Neural cell (in vitro differentiated cells): Measurements from ENCODE around the gene GPC1. TPM values are rescaled to one million over a fixed set of nuclear protein-coding genes. Genes with fewer than 3 reads are reported as not detected.

Experiments used
- H2AFZ ChIP-seq: fragments of 200-600, 300-800 bp; sonication (generic), shearing (Covaris generic); 2 replicates; pipeline ENCODE4 v1.6.0; 2014; ENCODE audit warnings: low read depth, mild to moderate bottlenecking, antibody characterized with exemption, low read length, moderate library complexity
- H3F3A ChIP-seq: fragments of 200-600 bp; shearing (Covaris generic); 2 replicates; pipeline ENCODE4 v1.6.1; 2016; ENCODE audit warnings: mild to moderate bottlenecking, moderate library complexity, mixed read lengths, antibody characterized with exemption, low read length; ENCODE audit not compliant: insufficient read depth, poor library complexity, severe bottlenecking
- H3K27ac ChIP-seq: fragments of 200-600, 300-800 bp; sonication (generic), shearing (Covaris generic); 2 replicates; pipeline ENCODE4 v1.5.1; 2014; ENCODE audit warnings: mild to moderate bottlenecking, low read length, moderate library complexity
- H3K27me3 ChIP-seq: fragments of 300-800, 200-600 bp; sonication (generic), shearing (Covaris generic); 2 replicates; pipeline ENCODE4 v1.6.0; 2014; ENCODE audit warnings: mild to moderate bottlenecking, low read depth, low read length, moderate library complexity; ENCODE audit not compliant: insufficient read depth
- H3K36me3 ChIP-seq: fragments of 300-800, 200-600 bp; sonication (generic), shearing (Covaris generic); 2 replicates; pipeline ENCODE4 v1.5.1; 2014; ENCODE audit warnings: mild to moderate bottlenecking, antibody characterized with exemption, low read length, moderate library complexity; ENCODE audit not compliant: insufficient read depth
- H3K4me2 ChIP-seq: fragments of 300-800, 200-600 bp; sonication (generic), shearing (Covaris generic); 2 replicates; pipeline ENCODE4 v1.6.0; 2014; ENCODE audit warnings: mild to moderate bottlenecking, low read length
- H3K4me3 ChIP-seq: fragments of 300-800, 200-600 bp; sonication (generic), shearing (Covaris generic); 2 replicates; pipeline ENCODE4 v1.5.1; 2014; ENCODE audit warnings: mild to moderate bottlenecking, low read length, moderate library complexity
- H3K79me2 ChIP-seq: fragments of 200-600 bp; shearing (Covaris generic); replicated peaks from 2 replicates; pipeline ENCODE4 v1.6.0; 2014; ENCODE audit warnings: mild to moderate bottlenecking, low read length, moderate library complexity; ENCODE audit not compliant: insufficient read depth
- H3K9ac ChIP-seq: fragments of 300-800, 200-600 bp; sonication (generic), shearing (Covaris generic); 2 replicates; pipeline ENCODE4 v1.6.1; 2016; ENCODE audit warnings: mild to moderate bottlenecking, low read length, mixed read lengths
- H3K9me2 ChIP-seq: fragments of 200-600 bp; shearing (Covaris generic); 2 replicates; pipeline ENCODE4 v1.6.1; 2016; ENCODE audit warnings: mild to moderate bottlenecking, low read length, mixed read lengths; ENCODE audit not compliant: insufficient read depth
- H3K9me3 ChIP-seq: fragments of 200-600, 300-800 bp; sonication (generic), shearing (Covaris generic); 2 replicates; pipeline ENCODE4 v1.6.1; 2016; ENCODE audit warnings: mild to moderate bottlenecking, mixed run types, low read length, moderate library complexity, mixed read lengths
- H4K20me1 ChIP-seq: fragments of 200-600 bp; shearing (Covaris generic); 2 replicates; pipeline ENCODE4 v1.6.1; 2016; ENCODE audit warnings: mild to moderate bottlenecking, mixed run types; ENCODE audit not compliant: insufficient read depth
- EP300 ChIP-seq: fragments of 450-650 bp; conservative IDR thresholded peaks from 2 replicates; pipeline ENCODE4 v1.6.1; 2014; ENCODE audit warnings: antibody characterized with exemption, mild to moderate bottlenecking, moderate library complexity; ENCODE audit not compliant: poor library complexity, severe bottlenecking
- EZH2 ChIP-seq: fragments of 200-600, 300-800 bp; shearing (Covaris generic), sonication (generic); IDR thresholded peaks from 2 replicates; pipeline ENCODE4 v1.6.1; 2014; ENCODE audit warnings: antibody characterized with exemption, low read length, borderline replicate concordance, mild to moderate bottlenecking; ENCODE audit not compliant: insufficient read depth, poor library complexity, severe bottlenecking
- MXI1 ChIP-seq: fragments of 450-650 bp; conservative IDR thresholded peaks from 2 replicates; pipeline ENCODE4 v1.6.1; 2014; ENCODE audit warnings: antibody characterized with exemption, mild to moderate bottlenecking; ENCODE audit not compliant: poor library complexity, severe bottlenecking
- POLR2AphosphoS5 ChIP-seq: IDR thresholded peaks from 2 replicates; pipeline ENCODE4 v1.6.1; 2012
- RAD21 ChIP-seq: fragments of 450-650 bp; conservative IDR thresholded peaks from 2 replicates; pipeline ENCODE4 v1.6.1; 2014; ENCODE audit warnings: antibody characterized with exemption, mild to moderate bottlenecking, moderate library complexity
- SMC3 ChIP-seq: fragments of 450-650 bp; conservative IDR thresholded peaks from 2 replicates; pipeline ENCODE4 v1.6.1; 2014; ENCODE audit warnings: antibody characterized with exemption, mild to moderate bottlenecking, moderate library complexity; ENCODE audit not compliant: poor library complexity
- TAF1 ChIP-seq: IDR thresholded peaks from 2 replicates; pipeline ENCODE4 v1.6.1; 2012; ENCODE audit warnings: low read depth
- polyA minus RNA-seq: library from RNA; depleted of rRNA, polyadenylated mRNA; stranded (reverse); fragments of >200 nt; gene quantifications from 2 replicates; pipeline ENCODE4 v1.2.3, GENCODE V29; 2014
- polyA plus RNA-seq: library from polyadenylated mRNA; depleted of rRNA; stranded (reverse); fragments of >200 nt; gene quantifications from 2 replicates; pipeline ENCODE4 v1.2.3, GENCODE V29; 2014
- TF ChIP-seq, protein P1 (sequence below): fragments of 450-650 bp; IDR thresholded peaks from 2 replicates; pipeline ENCODE4 v1.5.1; 2014; ENCODE audit warnings: antibody characterized with exemption, mild to moderate bottlenecking, moderate library complexity; ENCODE audit not compliant: poor library complexity, severe bottlenecking
- TF ChIP-seq, protein P2 (sequence below): IDR thresholded peaks from 2 replicates; pipeline ENCODE4 v1.6.1; 2012; ENCODE audit warnings: borderline replicate concordance

GPC1 gene, protein sequence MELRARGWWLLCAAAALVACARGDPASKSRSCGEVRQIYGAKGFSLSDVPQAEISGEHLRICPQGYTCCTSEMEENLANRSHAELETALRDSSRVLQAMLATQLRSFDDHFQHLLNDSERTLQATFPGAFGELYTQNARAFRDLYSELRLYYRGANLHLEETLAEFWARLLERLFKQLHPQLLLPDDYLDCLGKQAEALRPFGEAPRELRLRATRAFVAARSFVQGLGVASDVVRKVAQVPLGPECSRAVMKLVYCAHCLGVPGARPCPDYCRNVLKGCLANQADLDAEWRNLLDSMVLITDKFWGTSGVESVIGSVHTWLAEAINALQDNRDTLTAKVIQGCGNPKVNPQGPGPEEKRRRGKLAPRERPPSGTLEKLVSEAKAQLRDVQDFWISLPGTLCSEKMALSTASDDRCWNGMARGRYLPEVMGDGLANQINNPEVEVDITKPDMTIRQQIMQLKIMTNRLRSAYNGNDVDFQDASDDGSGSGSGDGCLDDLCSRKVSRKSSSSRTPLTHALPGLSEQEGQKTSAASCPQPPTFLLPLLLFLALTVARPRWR
- polyA plus RNA-seq (74.0 and 101 TPM in 2 replicates), polyA minus RNA-seq (61.9 and 76.0 TPM in 2 replicates)

DNA sequence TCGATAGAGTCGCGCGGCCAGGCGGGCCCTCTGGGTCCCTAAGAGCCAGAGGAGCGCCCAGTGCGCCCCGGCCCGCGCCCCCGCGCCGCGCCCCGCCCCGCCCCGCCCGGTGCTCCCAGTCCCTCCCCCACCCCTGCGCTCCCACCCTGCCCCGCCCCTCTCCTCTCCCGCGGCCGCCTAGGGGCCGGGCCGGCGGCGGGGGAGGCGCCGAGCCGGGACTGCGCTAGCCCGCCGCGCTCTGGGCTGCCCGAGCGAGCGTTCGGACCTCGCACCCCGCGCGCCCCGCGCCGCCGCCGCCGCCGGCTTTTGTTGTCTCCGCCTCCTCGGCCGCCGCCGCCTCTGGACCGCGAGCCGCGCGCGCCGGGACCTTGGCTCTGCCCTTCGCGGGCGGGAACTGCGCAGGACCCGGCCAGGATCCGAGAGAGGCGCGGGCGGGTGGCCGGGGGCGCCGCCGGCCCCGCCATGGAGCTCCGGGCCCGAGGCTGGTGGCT, at the start of gene GPC1:
Gene GPC1 (plus strand): TSS at position 207 of the 491 bp plus-strand sequence. CDS start 256 bp downstream, at position 463.
- Histone ChIP-seq H3K9me3 (no peaks in the 10 kb centered on the region), H3K4me2 (peak within 1 kb of the TSS; percentile 69), H3K4me3 (peak within 1 kb of the TSS; percentile 83), H3K9me2 (no peaks in the 10 kb centered on the region), H3F3A (no peaks in the 10 kb centered on the region), H3K79me2 (peaks cover 43% of the 10 kb centered on the region), H3K9ac (peak within 1 kb of the TSS; percentile 80), H4K20me1 (peaks cover 23% of the 10 kb centered on the region), H3K27ac (peak within 1 kb of the TSS; percentile 53), H3K36me3 (no peaks in the 10 kb centered on the region), H3K27me3 (no peaks in the 10 kb centered on the region), H2AFZ (no peak within 1 kb of the TSS)
- TF ChIP-seq TAF1 (no peak), POLR2AphosphoS5 (no peak), RAD21 (no peak), SMC3 (no peak), EP300 (no peak), MXI1 (no peak), EZH2 (no peak)
- TF ChIP-seq, protein P1, sequence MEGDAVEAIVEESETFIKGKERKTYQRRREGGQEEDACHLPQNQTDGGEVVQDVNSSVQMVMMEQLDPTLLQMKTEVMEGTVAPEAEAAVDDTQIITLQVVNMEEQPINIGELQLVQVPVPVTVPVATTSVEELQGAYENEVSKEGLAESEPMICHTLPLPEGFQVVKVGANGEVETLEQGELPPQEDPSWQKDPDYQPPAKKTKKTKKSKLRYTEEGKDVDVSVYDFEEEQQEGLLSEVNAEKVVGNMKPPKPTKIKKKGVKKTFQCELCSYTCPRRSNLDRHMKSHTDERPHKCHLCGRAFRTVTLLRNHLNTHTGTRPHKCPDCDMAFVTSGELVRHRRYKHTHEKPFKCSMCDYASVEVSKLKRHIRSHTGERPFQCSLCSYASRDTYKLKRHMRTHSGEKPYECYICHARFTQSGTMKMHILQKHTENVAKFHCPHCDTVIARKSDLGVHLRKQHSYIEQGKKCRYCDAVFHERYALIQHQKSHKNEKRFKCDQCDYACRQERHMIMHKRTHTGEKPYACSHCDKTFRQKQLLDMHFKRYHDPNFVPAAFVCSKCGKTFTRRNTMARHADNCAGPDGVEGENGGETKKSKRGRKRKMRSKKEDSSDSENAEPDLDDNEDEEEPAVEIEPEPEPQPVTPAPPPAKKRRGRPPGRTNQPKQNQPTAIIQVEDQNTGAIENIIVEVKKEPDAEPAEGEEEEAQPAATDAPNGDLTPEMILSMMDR: no peak
- TF ChIP-seq, protein P2, sequence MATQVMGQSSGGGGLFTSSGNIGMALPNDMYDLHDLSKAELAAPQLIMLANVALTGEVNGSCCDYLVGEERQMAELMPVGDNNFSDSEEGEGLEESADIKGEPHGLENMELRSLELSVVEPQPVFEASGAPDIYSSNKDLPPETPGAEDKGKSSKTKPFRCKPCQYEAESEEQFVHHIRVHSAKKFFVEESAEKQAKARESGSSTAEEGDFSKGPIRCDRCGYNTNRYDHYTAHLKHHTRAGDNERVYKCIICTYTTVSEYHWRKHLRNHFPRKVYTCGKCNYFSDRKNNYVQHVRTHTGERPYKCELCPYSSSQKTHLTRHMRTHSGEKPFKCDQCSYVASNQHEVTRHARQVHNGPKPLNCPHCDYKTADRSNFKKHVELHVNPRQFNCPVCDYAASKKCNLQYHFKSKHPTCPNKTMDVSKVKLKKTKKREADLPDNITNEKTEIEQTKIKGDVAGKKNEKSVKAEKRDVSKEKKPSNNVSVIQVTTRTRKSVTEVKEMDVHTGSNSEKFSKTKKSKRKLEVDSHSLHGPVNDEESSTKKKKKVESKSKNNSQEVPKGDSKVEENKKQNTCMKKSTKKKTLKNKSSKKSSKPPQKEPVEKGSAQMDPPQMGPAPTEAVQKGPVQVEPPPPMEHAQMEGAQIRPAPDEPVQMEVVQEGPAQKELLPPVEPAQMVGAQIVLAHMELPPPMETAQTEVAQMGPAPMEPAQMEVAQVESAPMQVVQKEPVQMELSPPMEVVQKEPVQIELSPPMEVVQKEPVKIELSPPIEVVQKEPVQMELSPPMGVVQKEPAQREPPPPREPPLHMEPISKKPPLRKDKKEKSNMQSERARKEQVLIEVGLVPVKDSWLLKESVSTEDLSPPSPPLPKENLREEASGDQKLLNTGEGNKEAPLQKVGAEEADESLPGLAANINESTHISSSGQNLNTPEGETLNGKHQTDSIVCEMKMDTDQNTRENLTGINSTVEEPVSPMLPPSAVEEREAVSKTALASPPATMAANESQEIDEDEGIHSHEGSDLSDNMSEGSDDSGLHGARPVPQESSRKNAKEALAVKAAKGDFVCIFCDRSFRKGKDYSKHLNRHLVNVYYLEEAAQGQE: no peak

DNA sequence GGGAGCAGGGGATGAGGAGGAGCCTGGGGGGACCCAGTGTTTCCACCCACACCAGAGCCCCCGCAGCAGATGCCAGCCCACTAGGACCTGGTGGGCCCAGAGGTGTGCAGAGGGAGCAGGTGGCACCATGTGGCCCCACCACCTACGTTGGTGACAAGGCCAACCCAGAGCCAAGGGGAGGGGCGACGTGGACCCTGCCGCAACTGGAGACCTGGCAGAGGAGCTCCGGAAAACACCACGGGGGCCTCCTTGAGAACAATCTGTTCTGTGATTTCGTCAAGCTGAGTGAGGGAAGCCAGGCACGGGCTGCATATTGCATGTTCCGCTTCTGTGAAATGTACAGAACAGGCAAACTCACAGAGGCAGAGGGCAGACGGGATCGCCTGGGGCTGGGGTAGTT, 49.1 kb upstream of the GPC1 start:
- no peak for TF ChIP-seq POLR2AphosphoS5
- no peak for TF ChIP-seq RAD21
- no peak for TF ChIP-seq SMC3
- TF ChIP-seq, protein P2: no peak
- TF ChIP-seq TAF1: no peak
- no peak for TF ChIP-seq EP300
- TF ChIP-seq, protein P1: no peak
- no peak for TF ChIP-seq MXI1
- TF ChIP-seq EZH2: no peak
- H3K9me2 ChIP-seq: no peaks in the 10 kb centered on the region
- H3K79me2 ChIP-seq: no peaks in the 10 kb centered on the region
- no peaks in the 10 kb centered on the region for H3F3A ChIP-seq
- no peak overlapping the region for H3K4me2 ChIP-seq
- no peak overlapping the region for H3K4me3 ChIP-seq
- H4K20me1 ChIP-seq: no peaks in the 10 kb centered on the region
- no peaks in the 10 kb centered on the region for H3K9me3 ChIP-seq
- H2AFZ ChIP-seq: no peak overlapping the region
- no peaks in the 10 kb centered on the region for H3K27me3 ChIP-seq
- H3K36me3 ChIP-seq: no peaks in the 10 kb centered on the region
- H3K9ac ChIP-seq: no peak overlapping the region
- H3K27ac ChIP-seq: no peak overlapping the region
